GM21576 (cell line): ENCODE results near the gene INCA1.
A peak's percentile ranks its signal among the peaks of the same experiment; 100 is the strongest.

Experiments
- ATAC-seq: cut with Tn5 transposase; IDR thresholded peaks from one replicate; pipeline ENCODE4 v1.9.1; 2021; ENCODE audit warnings: mild to moderate bottlenecking, moderate library complexity; ENCODE audit not compliant: unreplicated experiment

Gene INCA1

GRCh38 chr17:4949321-4950074, 47.8 kb downstream of the INCA1 start:
- ATAC-seq: peak; percentile 26

- peak; percentile 35 for ATAC-seq
These were observed 48.4 kb downstream of the INCA1 start for GRCh38 chr17:4948931-4949320.

GRCh38 chr17:4948166-4948930, 49.0 kb downstream of the INCA1 start, which contains the start of gene PFN1:
Gene PFN1, minus strand, starts transcription at chr17:4948530. Its CDS starts 136 bp downstream, at chr17:4948394.
- peak; percentile 11 for ATAC-seq

- no peak for ATAC-seq
These were observed 49.7 kb downstream of the INCA1 start for GRCh38 chr17:4947411-4948165.

GRCh38 chr17:4947010-4947410, 50.3 kb downstream of the INCA1 start:
- ATAC-seq: no peak

GRCh38 chr17:4946312-4946976, 50.9 kb downstream of the INCA1 start:
- ATAC-seq: no peak

- no peak for ATAC-seq
These were observed 51.4 kb downstream of the INCA1 start for GRCh38 chr17:4945944-4946280.

- no peak for ATAC-seq
These were observed 52.0 kb downstream of the INCA1 start for GRCh38 chr17:4945176-4945943.

- no peak for ATAC-seq
These were observed 52.7 kb downstream of the INCA1 start for GRCh38 chr17:4944554-4945175.

GRCh38 chr17:4944163-4944553, 53.2 kb downstream of the INCA1 start:
- no peak for ATAC-seq

- ATAC-seq: no peak
These were observed 54.4 kb downstream of the INCA1 start for GRCh38 chr17:4942760-4943508.

GRCh38 chr17:4941319-4941610, 56.1 kb downstream of the INCA1 start:
- ATAC-seq: no peak

GRCh38 chr17:4940555-4941318, 56.6 kb downstream of the INCA1 start:
- ATAC-seq: no peak

GRCh38 chr17:4939796-4940554, 57.3 kb downstream of the INCA1 start, which contains the start of the genes RNF167 and SLC25A11:
Gene RNF167, plus strand, starts transcription at chr17:4940268. Its CDS starts 642 bp downstream, at chr17:4940910.
Gene SLC25A11, minus strand, starts transcription at chr17:4940046. Its CDS starts 136 bp downstream, at chr17:4939910.
- ATAC-seq: peak; percentile 67

GRCh38 chr17:4939546-4939795, 57.9 kb downstream of the INCA1 start:
- ATAC-seq: no peak

- ATAC-seq: no peak
These were observed 58.4 kb downstream of the INCA1 start for GRCh38 chr17:4938688-4939545.
